Astrocyte (in vitro differentiated cells and primary cell): Measurements from ENCODE around the gene TRAPPC10. TPM values are rescaled to one million over a fixed set of nuclear protein-coding genes. Genes with fewer than 3 reads are reported as not detected.

Source experiments
- DNase-seq: peaks from one replicate; pipeline ENCODE4 v3.0.0-alpha.2; 2010; ENCODE audit warnings: low read depth
- FAIRE-seq: peaks from 2 replicates; lab custom pipeline; 2011; peaks lifted over from hg19 to GRCh38; lab: Jason Lieb, UNC
- H2AFZ ChIP-seq: 2 replicates; pipeline ENCODE4 v1.6.0; 2012; ENCODE audit warnings: low read depth, low read length, inconsistent platforms
- H3K27ac ChIP-seq: 2 replicates; pipeline ENCODE4 v1.5.1; 2011; ENCODE audit warnings: low read depth, low read length, inconsistent platforms
- H3K27me3 ChIP-seq: 2 replicates; pipeline ENCODE4 v1.6.0; 2011; ENCODE audit warnings: low read length, inconsistent platforms; ENCODE audit not compliant: insufficient read depth
- H3K36me3 ChIP-seq: 2 replicates; pipeline ENCODE4 v1.5.1; 2011; ENCODE audit warnings: low read length, inconsistent platforms; ENCODE audit not compliant: insufficient read depth
- H3K4me1 ChIP-seq: 2 replicates; pipeline ENCODE4 v1.5.1; 2011; ENCODE audit warnings: low read length, inconsistent platforms; ENCODE audit not compliant: insufficient read depth
- H3K4me2 ChIP-seq: 2 replicates; pipeline ENCODE4 v1.6.0; 2012; ENCODE audit warnings: low read length, inconsistent platforms
- H3K4me3 ChIP-seq: 2 replicates; pipeline ENCODE4 v1.5.1; 2011; ENCODE audit warnings: low read depth, mild to moderate bottlenecking, low read length, inconsistent platforms; ENCODE audit not compliant: insufficient read depth
- H3K79me2 ChIP-seq: 2 replicates; pipeline ENCODE4 v1.6.0; 2012; ENCODE audit warnings: mild to moderate bottlenecking, low read length, inconsistent platforms; ENCODE audit not compliant: insufficient read depth
- H3K9ac ChIP-seq: 2 replicates; pipeline ENCODE4 v1.6.0; 2012; ENCODE audit warnings: mild to moderate bottlenecking, low read length, inconsistent platforms
- H3K9me3 ChIP-seq: 2 replicates; pipeline ENCODE4 v1.5.1; 2012; ENCODE audit warnings: low read depth, mild to moderate bottlenecking, low read length, inconsistent platforms; ENCODE audit not compliant: insufficient read depth
- H4K20me1 ChIP-seq: 2 replicates; pipeline ENCODE4 v1.6.0; 2012; ENCODE audit warnings: low read length, inconsistent platforms; ENCODE audit not compliant: insufficient read depth
- H3K27ac Mint-ChIP-seq: one replicate; pipeline ENCODE4 v1.8.0; 2021; ENCODE audit warnings: mild to moderate bottlenecking, mixed read lengths; ENCODE audit not compliant: unreplicated experiment
- H3K27me3 Mint-ChIP-seq: one replicate; pipeline ENCODE4 v1.8.0; 2021; ENCODE audit warnings: low read depth, mixed read lengths; ENCODE audit not compliant: unreplicated experiment
- H3K36me3 Mint-ChIP-seq: one replicate; pipeline ENCODE4 v1.8.0; 2021; ENCODE audit warnings: low read depth, mixed read lengths; ENCODE audit not compliant: unreplicated experiment
- H3K4me1 Mint-ChIP-seq: one replicate; pipeline ENCODE4 v1.8.0; 2021; ENCODE audit warnings: low read depth, mixed read lengths; ENCODE audit not compliant: unreplicated experiment
- H3K4me3 Mint-ChIP-seq: one replicate; pipeline ENCODE4 v1.8.0; 2021; ENCODE audit warnings: mild to moderate bottlenecking, moderate library complexity, mixed read lengths; ENCODE audit not compliant: unreplicated experiment
- H3K9me3 Mint-ChIP-seq: one replicate; pipeline ENCODE4 v1.8.0; 2021; ENCODE audit warnings: mild to moderate bottlenecking, mixed read lengths; ENCODE audit not compliant: unreplicated experiment
- EZH2 ChIP-seq: IDR thresholded peaks from 2 replicates; pipeline ENCODE4 v1.6.1; 2012; ENCODE audit warnings: mild to moderate bottlenecking, low read length, inconsistent platforms; ENCODE audit not compliant: insufficient read depth
- total RNA-seq: library from RNA; stranded (reverse); gene quantifications from 2 replicates; pipeline ENCODE4 v1.2.1, GENCODE V29; 2021
- TF ChIP-seq, protein P1 (sequence below): IDR thresholded peaks from 2 replicates; pipeline ENCODE4 v1.5.1; 2011; ENCODE audit warnings: low read depth, mild to moderate bottlenecking, inconsistent platforms, low read length, moderate library complexity; ENCODE audit not compliant: insufficient read depth

TRAPPC10 gene
- total RNA-seq, 1 donor from 2014 or later, result 45.7 TPM

- Histone ChIP-seq H3K27me3 (no peaks in the 10 kb centered on the region), H3K4me3 (no peak overlapping the region), H3K27ac (no peak overlapping the region), H4K20me1 (peaks cover 8% of the 10 kb centered on the region), H3K9me3 (no peaks in the 10 kb centered on the region), H3K4me1 (peaks cover 11% of the 10 kb centered on the region), H3K79me2 (no peaks in the 10 kb centered on the region), H3K4me2 (no peak overlapping the region), H3K9ac (no peak overlapping the region), H2AFZ (no peak overlapping the region), H3K36me3 (peaks cover 3% of the 10 kb centered on the region)
- TF ChIP-seq EZH2, result no peak
- TF ChIP-seq, protein P1, sequence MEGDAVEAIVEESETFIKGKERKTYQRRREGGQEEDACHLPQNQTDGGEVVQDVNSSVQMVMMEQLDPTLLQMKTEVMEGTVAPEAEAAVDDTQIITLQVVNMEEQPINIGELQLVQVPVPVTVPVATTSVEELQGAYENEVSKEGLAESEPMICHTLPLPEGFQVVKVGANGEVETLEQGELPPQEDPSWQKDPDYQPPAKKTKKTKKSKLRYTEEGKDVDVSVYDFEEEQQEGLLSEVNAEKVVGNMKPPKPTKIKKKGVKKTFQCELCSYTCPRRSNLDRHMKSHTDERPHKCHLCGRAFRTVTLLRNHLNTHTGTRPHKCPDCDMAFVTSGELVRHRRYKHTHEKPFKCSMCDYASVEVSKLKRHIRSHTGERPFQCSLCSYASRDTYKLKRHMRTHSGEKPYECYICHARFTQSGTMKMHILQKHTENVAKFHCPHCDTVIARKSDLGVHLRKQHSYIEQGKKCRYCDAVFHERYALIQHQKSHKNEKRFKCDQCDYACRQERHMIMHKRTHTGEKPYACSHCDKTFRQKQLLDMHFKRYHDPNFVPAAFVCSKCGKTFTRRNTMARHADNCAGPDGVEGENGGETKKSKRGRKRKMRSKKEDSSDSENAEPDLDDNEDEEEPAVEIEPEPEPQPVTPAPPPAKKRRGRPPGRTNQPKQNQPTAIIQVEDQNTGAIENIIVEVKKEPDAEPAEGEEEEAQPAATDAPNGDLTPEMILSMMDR, result no peak
- no peak for FAIRE-seq
- Mint-ChIP-seq H3K9me3 (no peaks in the 10 kb centered on the region), H3K4me1 (peaks cover 10% of the 10 kb centered on the region), H3K27me3 (no peaks in the 10 kb centered on the region), H3K27ac (no peak overlapping the region), H3K36me3 (peaks cover 4% of the 10 kb centered on the region), H3K4me3 (no peak overlapping the region)
- DNase-seq, result no peak
Observed at GRCh38 chr21:43978060-43978459, 34.0 kb upstream of the TRAPPC10 start.

DNA sequence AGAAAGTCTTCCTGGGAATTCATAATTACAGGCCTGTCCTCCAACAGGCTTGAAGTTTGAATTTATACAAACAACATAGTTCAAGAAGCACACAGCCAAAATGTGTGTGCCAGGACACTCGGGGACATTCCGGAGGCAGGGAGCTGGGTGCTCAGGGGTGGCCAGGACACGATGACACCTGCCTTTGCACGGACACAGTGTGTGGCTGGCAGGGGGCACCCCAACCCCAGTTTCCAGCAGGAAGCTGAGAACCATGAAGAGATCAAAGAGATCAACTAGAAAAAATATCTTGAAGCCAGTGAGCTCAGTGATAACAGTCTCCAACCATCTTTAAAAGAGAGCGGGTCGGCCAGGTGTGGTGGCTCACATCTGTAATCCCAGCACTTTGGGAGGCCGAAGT lies 32.5 kb upstream of the TRAPPC10 start:
- Histone ChIP-seq H3K4me2 (no peak overlapping the region), H2AFZ (no peak overlapping the region), H3K27me3 (no peaks in the 10 kb centered on the region), H3K79me2 (no peaks in the 10 kb centered on the region), H3K4me1 (peaks cover 11% of the 10 kb centered on the region), H3K4me3 (no peak overlapping the region), H3K27ac (no peak overlapping the region), H3K9me3 (no peaks in the 10 kb centered on the region), H4K20me1 (peaks cover 7% of the 10 kb centered on the region), H3K36me3 (peaks cover 3% of the 10 kb centered on the region), H3K9ac (no peak overlapping the region)
- Mint-ChIP-seq H3K36me3 (peaks cover 3% of the 10 kb centered on the region), H3K4me3 (no peak overlapping the region), H3K27ac (no peak overlapping the region), H3K9me3 (no peaks in the 10 kb centered on the region), H3K4me1 (peaks cover 11% of the 10 kb centered on the region), H3K27me3 (no peaks in the 10 kb centered on the region)
- DNase-seq (no peak), FAIRE-seq (no peak)
- TF ChIP-seq, protein P1, result no peak
- TF ChIP-seq EZH2, result no peak

GRCh38 chr21:43981151-43981870 lies 30.8 kb upstream of the TRAPPC10 start:
- Mint-ChIP-seq H3K27me3 (peaks cover 4% of the 10 kb centered on the region), H3K4me3 (no peak overlapping the region), H3K4me1 (peaks cover 17% of the 10 kb centered on the region), H3K9me3 (peaks cover 2% of the 10 kb centered on the region), H3K27ac (no peak overlapping the region), H3K36me3 (peaks cover 3% of the 10 kb centered on the region)
- H4K20me1 ChIP-seq, result no peaks in the 10 kb centered on the region
- no peak overlapping the region for H3K4me3 ChIP-seq
- no peak overlapping the region for H3K9ac ChIP-seq
- no peaks in the 10 kb centered on the region for H3K79me2 ChIP-seq
- TF ChIP-seq EZH2, result no peak
- TF ChIP-seq, protein P1, result no peak
- no peaks in the 10 kb centered on the region for H3K9me3 ChIP-seq
- no peaks in the 10 kb centered on the region for H3K27me3 ChIP-seq
- peaks cover 8% of the 10 kb centered on the region for H3K4me1 ChIP-seq
- FAIRE-seq, result no peak
- H2AFZ ChIP-seq, result no peak overlapping the region
- no peak overlapping the region for H3K27ac ChIP-seq
- no peak for DNase-seq
- no peak overlapping the region for H3K4me2 ChIP-seq
- H3K36me3 ChIP-seq, result peaks cover 3% of the 10 kb centered on the region
